WERI-Rb-1 (cell line): ENCODE measurements around the gene TPPP2.
"Not testable (repeated sequence)": the region's sequence is repeated elsewhere in the genome, so short reads cannot be mapped to it uniquely, and the experiment has no call there.

Experiments used
- DNase-seq: peaks from one replicate; pipeline ENCODE4 v3.0.0-alpha.2; 2020
- H3K27ac ChIP-seq: fragments of 250-450 bp; sonication (Bioruptor Pico); 2 replicates; pipeline ENCODE4 v1.5.1; 2020; ENCODE audit warnings: mild to moderate bottlenecking, moderate library complexity
- H3K27me3 ChIP-seq: fragments of 250-450 bp; sonication (Bioruptor Pico); 2 replicates; pipeline ENCODE4 v1.5.1; 2021; ENCODE audit warnings: mild to moderate bottlenecking, low read depth, moderate library complexity; ENCODE audit not compliant: insufficient read depth, severe bottlenecking
- H3K36me3 ChIP-seq: fragments of 250-450 bp; sonication (Bioruptor Pico); 2 replicates; pipeline ENCODE4 v1.5.1; 2020; ENCODE audit warnings: mild to moderate bottlenecking, moderate library complexity
- H3K4me3 ChIP-seq: 2 replicates; pipeline ENCODE4 v1.5.1; 2011; ENCODE audit warnings: low read depth, mild to moderate bottlenecking, control low read depth, low read length
- H3K9me3 ChIP-seq: fragments of 250-450 bp; sonication (Bioruptor Pico); 2 replicates; pipeline ENCODE4 v1.5.1; 2021; ENCODE audit warnings: mild to moderate bottlenecking, moderate library complexity; ENCODE audit not compliant: severe bottlenecking
- TF ChIP-seq, protein P1 (sequence below): IDR thresholded peaks from 2 replicates; pipeline ENCODE4 v1.5.1; 2011; ENCODE audit warnings: low read depth, mild to moderate bottlenecking, control low read depth, inconsistent platforms, low read length

The TPPP2 gene

GRCh38 chr14:20998674-20999366 lies 31.2 kb upstream of the TPPP2 start, which contains the start of gene SLC39A2:
SLC39A2 (plus strand) TSS chr14:20999293; CDS start chr14:20999447, 154 bp downstream.
- H3K9me3 ChIP-seq = no peaks in the 10 kb centered on the region
- DNase-seq = no peak
- no peak within 1 kb of the TSS for H3K27ac ChIP-seq
- TF ChIP-seq, protein P1, sequence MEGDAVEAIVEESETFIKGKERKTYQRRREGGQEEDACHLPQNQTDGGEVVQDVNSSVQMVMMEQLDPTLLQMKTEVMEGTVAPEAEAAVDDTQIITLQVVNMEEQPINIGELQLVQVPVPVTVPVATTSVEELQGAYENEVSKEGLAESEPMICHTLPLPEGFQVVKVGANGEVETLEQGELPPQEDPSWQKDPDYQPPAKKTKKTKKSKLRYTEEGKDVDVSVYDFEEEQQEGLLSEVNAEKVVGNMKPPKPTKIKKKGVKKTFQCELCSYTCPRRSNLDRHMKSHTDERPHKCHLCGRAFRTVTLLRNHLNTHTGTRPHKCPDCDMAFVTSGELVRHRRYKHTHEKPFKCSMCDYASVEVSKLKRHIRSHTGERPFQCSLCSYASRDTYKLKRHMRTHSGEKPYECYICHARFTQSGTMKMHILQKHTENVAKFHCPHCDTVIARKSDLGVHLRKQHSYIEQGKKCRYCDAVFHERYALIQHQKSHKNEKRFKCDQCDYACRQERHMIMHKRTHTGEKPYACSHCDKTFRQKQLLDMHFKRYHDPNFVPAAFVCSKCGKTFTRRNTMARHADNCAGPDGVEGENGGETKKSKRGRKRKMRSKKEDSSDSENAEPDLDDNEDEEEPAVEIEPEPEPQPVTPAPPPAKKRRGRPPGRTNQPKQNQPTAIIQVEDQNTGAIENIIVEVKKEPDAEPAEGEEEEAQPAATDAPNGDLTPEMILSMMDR = no peak
- no peaks in the 10 kb centered on the region for H3K27me3 ChIP-seq
- peaks cover 35% of the 10 kb centered on the region for H3K36me3 ChIP-seq
- no peak within 1 kb of the TSS for H3K4me3 ChIP-seq

DNA sequence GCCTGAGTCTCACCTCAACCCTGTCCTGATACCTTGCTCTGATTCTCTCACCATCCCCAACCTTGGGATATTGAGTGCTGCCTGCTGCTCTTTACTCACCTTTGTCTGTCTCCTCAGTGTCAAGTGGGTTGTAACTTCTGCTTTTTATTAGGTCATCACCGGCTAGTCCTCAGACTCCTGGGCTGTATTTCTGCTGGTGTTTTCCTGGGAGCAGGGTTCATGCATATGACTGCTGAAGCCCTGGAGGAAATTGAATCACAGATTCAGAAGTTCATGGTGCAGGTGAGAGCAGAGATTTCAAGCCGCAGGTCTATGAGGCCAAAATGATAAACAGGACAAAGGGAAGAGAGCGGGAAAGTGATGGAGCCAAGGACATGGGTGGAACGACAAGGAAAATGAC lies 30.4 kb upstream of the TPPP2 start:
- DNase-seq = no peak
- Histone ChIP-seq H3K9me3 (no peaks in the 10 kb centered on the region), H3K27ac (no peak overlapping the region), H3K36me3 (peaks cover 27% of the 10 kb centered on the region), H3K4me3 (no peak overlapping the region), H3K27me3 (no peaks in the 10 kb centered on the region)
- TF ChIP-seq, protein P1 = no peak

DNA sequence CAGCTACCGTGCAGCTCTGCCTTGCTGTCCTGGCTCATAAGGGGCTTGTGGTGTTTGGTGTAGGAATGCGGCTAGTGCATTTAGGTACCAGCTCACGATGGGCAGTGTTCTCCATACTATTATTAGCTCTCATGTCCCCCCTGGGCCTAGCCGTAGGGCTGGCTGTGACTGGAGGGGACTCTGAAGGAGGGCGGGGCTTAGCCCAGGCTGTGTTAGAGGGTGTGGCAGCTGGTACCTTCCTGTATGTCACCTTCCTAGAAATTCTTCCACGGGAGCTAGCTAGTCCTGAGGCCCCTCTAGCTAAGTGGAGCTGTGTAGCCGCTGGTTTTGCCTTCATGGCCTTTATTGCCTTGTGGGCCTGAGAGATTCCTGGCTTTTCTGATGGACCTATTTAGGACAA lies 28.8 kb upstream of the TPPP2 start:
- TF ChIP-seq, protein P1 = no peak
- Histone ChIP-seq H3K4me3 (no peak overlapping the region), H3K27me3 (no peaks in the 10 kb centered on the region), H3K9me3 (no peaks in the 10 kb centered on the region), H3K27ac (no peak overlapping the region), H3K36me3 (peaks cover 11% of the 10 kb centered on the region)
- no peak for DNase-seq

- no peaks in the 10 kb centered on the region for H3K9me3 ChIP-seq
- DNase-seq = no peak
- TF ChIP-seq, protein P1 = no peak
- no peak overlapping the region for H3K4me3 ChIP-seq
- H3K36me3 ChIP-seq = no peaks in the 10 kb centered on the region
- H3K27ac ChIP-seq = no peak overlapping the region
- H3K27me3 ChIP-seq = no peaks in the 10 kb centered on the region
Measured at GRCh38 chr14:21003788-21004346, 26.1 kb upstream of the TPPP2 start.

- not testable (repeated sequence) for H3K36me3 ChIP-seq, H3K4me3 ChIP-seq, DNase-seq, H3K27me3 ChIP-seq, H3K9me3 ChIP-seq, H3K27ac ChIP-seq
Measured at GRCh38 chr14:21009721-21010120, 20.3 kb upstream of the TPPP2 start.

DNA sequence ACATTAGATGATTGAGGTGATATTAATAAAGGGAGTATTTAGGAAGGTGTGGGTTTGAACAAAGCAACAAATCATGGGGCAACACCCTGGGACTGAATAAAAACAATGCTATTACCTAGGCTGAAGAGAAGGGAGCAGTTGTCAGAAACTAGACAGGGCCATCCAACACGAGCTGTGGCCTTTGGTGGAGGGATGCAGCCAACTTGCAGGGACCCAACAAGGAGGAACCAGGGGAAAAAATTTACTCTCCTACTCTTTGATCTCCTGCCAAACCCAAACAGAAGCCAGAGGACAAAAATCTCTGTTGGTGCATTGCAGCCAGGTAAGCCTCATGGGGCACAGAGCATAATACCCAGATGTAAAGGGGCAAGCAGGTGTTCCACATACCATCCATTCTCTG lies 18.9 kb upstream of the TPPP2 start:
- Histone ChIP-seq H3K36me3 (no peaks in the 10 kb centered on the region), H3K9me3 (no peaks in the 10 kb centered on the region)
- TF ChIP-seq, protein P1 = no peak

More for the DNA sequence above, 18.9 kb upstream of the TPPP2 start:
- Histone ChIP-seq H3K27me3 (no peaks in the 10 kb centered on the region), H3K27ac (no peak overlapping the region), H3K4me3 (no peak overlapping the region)
- DNase-seq = no peak
